Stimulated activated CD8-positive, alpha-beta memory T cell treated with anti-CD3 and anti-CD28 coated beads, Interleukin-15, amount 100 ng/mL, for 4 hours (primary cell): Measurements from ENCODE around the gene ZDHHC23.

Experiments
- DNase-seq, 2 donors: peaks; one replicate each; pipeline ENCODE4 v3.0.0-alpha.2; 2020; ENCODE audit warnings: low read depth in 2 of 2

The ZDHHC23 gene

DNA sequence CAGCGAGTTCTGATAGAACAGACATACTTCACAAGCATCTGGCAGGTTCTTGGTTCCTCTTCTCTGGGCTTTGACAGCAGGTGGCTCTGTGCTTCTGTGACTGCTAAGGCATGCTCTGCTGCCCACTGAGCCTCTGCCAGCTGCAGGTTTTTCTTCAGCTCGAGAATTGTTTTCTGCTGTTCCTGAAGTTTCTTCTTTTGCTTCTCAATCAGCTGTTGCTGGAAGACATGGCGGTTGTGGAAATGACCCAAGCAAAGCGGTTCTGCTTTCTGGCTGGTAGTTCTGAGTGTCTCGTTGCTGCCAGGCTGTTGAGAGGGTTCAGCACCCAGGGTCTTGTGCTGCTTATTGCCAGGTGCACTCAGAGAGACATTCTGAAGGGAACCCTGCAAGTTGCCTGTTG, 57.7 kb downstream of the ZDHHC23 start:
- DNase-seq = no peak

DNA sequence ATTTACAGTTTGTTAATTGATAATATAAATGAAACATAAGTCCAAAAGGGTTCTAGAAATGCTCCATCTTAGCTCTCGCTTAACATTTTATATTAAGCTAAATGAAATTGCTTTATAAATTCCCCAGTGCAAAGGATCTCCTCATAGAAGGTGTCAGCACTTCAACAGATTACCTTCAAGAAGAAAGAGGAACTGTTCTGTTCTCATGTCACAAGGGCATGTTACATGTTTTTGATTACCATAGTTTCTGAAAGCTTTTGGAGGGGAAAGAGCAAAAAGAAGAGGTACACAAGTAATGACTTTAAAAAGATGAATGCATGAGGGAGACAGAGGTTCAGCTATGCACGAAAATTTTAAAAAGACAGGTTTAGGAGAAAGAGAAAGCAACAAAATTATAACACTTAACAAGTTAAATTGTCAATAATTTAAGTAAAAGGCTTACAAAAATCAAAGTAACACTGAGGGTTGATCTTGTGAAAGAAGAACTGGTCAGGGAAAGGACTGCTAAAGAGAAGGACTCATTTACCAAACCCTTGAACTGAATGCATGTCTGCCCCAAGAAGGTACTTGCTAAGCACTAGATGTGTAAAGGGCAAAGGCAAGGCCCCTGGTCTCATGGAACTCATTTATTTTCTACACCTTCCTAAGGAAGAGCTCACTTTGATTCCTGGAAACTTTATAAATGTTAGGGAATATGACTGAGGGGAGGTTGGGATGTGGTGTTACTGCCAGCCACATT, 63.4 kb downstream of the ZDHHC23 start:
- DNase-seq = no peak
